CD4-positive, alpha-beta T cell treated with Interferon alpha-2 for 1 hour (primary cell): ENCODE data around the gene UPK3B.
"Not testable (repeated sequence)": the region's sequence is repeated elsewhere in the genome, so short reads cannot be mapped to it uniquely, and the experiment has no call there.

Experiments
- DNase-seq, 2 donors: peaks; one replicate each; pipeline ENCODE4 v3.0.0-alpha.2; 2020 to 2022

The UPK3B gene

GRCh38 chr7:76513817-76514799 lies 3.8 kb downstream of the UPK3B start:
- DNase-seq, result no peak

- no peak for DNase-seq
Measured at GRCh38 chr7:76514926-76515771, 4.8 kb downstream of the UPK3B start.

- DNase-seq, result peak in 1 of 2 donors; percentile 39
Measured at GRCh38 chr7:76515999-76516443, 5.7 kb downstream of the UPK3B start.

GRCh38 chr7:76516932-76517331 lies 6.6 kb downstream of the UPK3B start:
- DNase-seq, result not testable (repeated sequence)

- not testable (repeated sequence) for DNase-seq
Measured at GRCh38 chr7:76526183-76526582, 15.8 kb downstream of the UPK3B start.

GRCh38 chr7:76531643-76532042 lies 21.3 kb downstream of the UPK3B start:
- DNase-seq, result not testable (repeated sequence)

GRCh38 chr7:76543197-76543596 lies 32.8 kb downstream of the UPK3B start, which contains the start of gene SPDYE16:
SPDYE16 (minus strand) TSS chr7:76543297; CDS start chr7:76541459, 1,838 bp downstream.
- DNase-seq, result not testable (repeated sequence)

- peak; percentile 88 to 90 for DNase-seq
Measured at GRCh38 chr7:76549025-76549854, 38.9 kb downstream of the UPK3B start.

GRCh38 chr7:76549855-76550248 lies 39.5 kb downstream of the UPK3B start:
- DNase-seq, result not testable (repeated sequence)

- not testable (repeated sequence) for DNase-seq
Measured at GRCh38 chr7:76551992-76552391, 41.6 kb downstream of the UPK3B start.

GRCh38 chr7:76559685-76560084 lies 49.3 kb downstream of the UPK3B start:
- DNase-seq, result not testable (repeated sequence)

GRCh38 chr7:76560157-76560556 lies 49.8 kb downstream of the UPK3B start:
- DNase-seq, result not testable (repeated sequence)

- DNase-seq, result not testable (repeated sequence)
Measured at GRCh38 chr7:76561342-76561741, 51.0 kb downstream of the UPK3B start.

GRCh38 chr7:76565001-76565400 lies 54.6 kb downstream of the UPK3B start:
- not testable (repeated sequence) for DNase-seq
